ENCODE measurements around the gene NDUFAF8. TPM values are rescaled to one million over a fixed set of nuclear protein-coding genes. Genes with fewer than 3 reads are reported as not detected.

NDUFAF8 gene
- total RNA-seq, 4 donors from 2014 or later: 16.9 to 38.4 (median 22.3) TPM

GRCh38 chr17:81238490-81238814 lies 666 bp upstream of the NDUFAF8 start:
- Histone ChIP-seq H3K4me3 (peak overlapping the region; percentile 74 to 92), H3K4me1 (peaks cover 0 to 65% (median 27%) of the 10 kb centered on the region in 3 donors), H3K27ac (peak overlapping the region; percentile 31 to 77 (median 70)), H3K27me3 (no peaks in the 10 kb centered on the region), H3K36me3 (peaks cover 0 to 52% of the 10 kb centered on the region in 2 donors), H3K9me3 (no peaks in the 10 kb centered on the region)
- ATAC-seq: no peak
- TF ChIP-seq POLR2A (IDR thresholded peaks at IDR 0.05) (no peak), CTCF (IDR thresholded peaks at IDR 0.05) (peak in 1 of 4 experiments; percentile 3), EP300 (IDR thresholded peaks at IDR 0.05) (no peak), POLR2AphosphoS5 (IDR thresholded peaks at IDR 0.05) (no peak)
- WGBS, 2 donors (ENCODE audit: low coverage in 1 of 2): no CpG with 5 or more reads among the region's 26 CpGs

- no peaks in the 10 kb centered on the region for H3K9me3 ChIP-seq
- peaks cover 0 to 40% of the 10 kb centered on the region in 2 donors for H3K36me3 ChIP-seq
- no peak for ATAC-seq
- H3K4me3 ChIP-seq: peak overlapping the region; percentile 60 to 74
- H3K4me1 ChIP-seq: peaks cover 0 to 65% (median 27%) of the 10 kb centered on the region in 3 donors
- no peak for TF ChIP-seq POLR2AphosphoS5 (IDR thresholded peaks at IDR 0.05)
- no peak for TF ChIP-seq EP300 (IDR thresholded peaks at IDR 0.05)
- TF ChIP-seq CTCF (IDR thresholded peaks at IDR 0.05): no peak
- TF ChIP-seq POLR2A (IDR thresholded peaks at IDR 0.05): no peak
- peak overlapping the region; percentile 44 to 91 (median 85) for H3K27ac ChIP-seq
- WGBS, 2 donors (ENCODE audit: low coverage in 1 of 2): 84% methylated on average over 6 of the region's 37 CpGs; no CpG with 5 or more reads in 1 of the 2 donors
- H3K27me3 ChIP-seq: no peaks in the 10 kb centered on the region
Measured at GRCh38 chr17:81239714-81240555, 817 bp downstream of the NDUFAF8 start.

- H3K27ac ChIP-seq: no peak overlapping the region
- peaks cover 0 to 59% (median 27%) of the 10 kb centered on the region in 3 donors for H3K4me1 ChIP-seq
- no peaks in the 10 kb centered on the region for H3K9me3 ChIP-seq
- H3K4me3 ChIP-seq: no peak overlapping the region
- 64 to 68% methylated on average over 5 to 6 of the region's 8 CpGs for WGBS, 2 donors (ENCODE audit: low coverage in 1 of 2)
- peaks cover 0 to 40% of the 10 kb centered on the region in 2 donors for H3K36me3 ChIP-seq
- no peak for ATAC-seq
- H3K27me3 ChIP-seq: no peaks in the 10 kb centered on the region
- no peak for TF ChIP-seq CTCF (IDR thresholded peaks at IDR 0.05)
- TF ChIP-seq EP300 (IDR thresholded peaks at IDR 0.05): no peak
- TF ChIP-seq POLR2A (IDR thresholded peaks at IDR 0.05): no peak
- TF ChIP-seq POLR2AphosphoS5 (IDR thresholded peaks at IDR 0.05): no peak
Measured at GRCh38 chr17:81240761-81241160, 1.6 kb downstream of the NDUFAF8 start.

- WGBS, 2 donors (ENCODE audit: low coverage in 1 of 2): 75 to 83% methylated on average over 1 to 4 of the region's 10 CpGs
- no peak for ATAC-seq
- Histone ChIP-seq H3K36me3 (peaks cover 0 to 40% of the 10 kb centered on the region in 2 donors), H3K4me1 (peaks cover 0 to 54% (median 27%) of the 10 kb centered on the region in 3 donors), H3K27me3 (no peaks in the 10 kb centered on the region), H3K27ac (no peak overlapping the region), H3K9me3 (no peaks in the 10 kb centered on the region), H3K4me3 (no peak overlapping the region)
- TF ChIP-seq EP300 (IDR thresholded peaks at IDR 0.05): no peak
- TF ChIP-seq CTCF (IDR thresholded peaks at IDR 0.05): no peak
- no peak for TF ChIP-seq POLR2A (IDR thresholded peaks at IDR 0.05)
- no peak for TF ChIP-seq POLR2AphosphoS5 (IDR thresholded peaks at IDR 0.05)
Measured at GRCh38 chr17:81241203-81241602, 2.1 kb downstream of the NDUFAF8 start.

All from gastroesophageal sphincter (tissue), 4 donors.